K562 (cell line): ENCODE data around the gene CPED1. TPM values are rescaled to one million over a fixed set of nuclear protein-coding genes. Genes with fewer than 3 reads are reported as not detected.

ENCODE experiments used
- CHD4 ChIP-seq: fragments of 200-600 bp; sonication (generic); IDR thresholded peaks from 3 replicates; pipeline ENCODE4 v1.6.1; 2012; ENCODE audit warnings: low read depth, mild to moderate bottlenecking, mixed read lengths, low read length, inconsistent platforms; ENCODE audit not compliant: insufficient read depth, insufficient replicate concordance, poor library complexity, severe bottlenecking
- CREB1 ChIP-seq, 2 experiments: sonication (generic) in 1 of 2; formaldehyde crosslinking in 1 of 2; IDR thresholded peaks; 2 replicates each; pipeline versions ENCODE4 v1.6.1 to v1.8.0; 2012 to 2022; ENCODE audit warnings: inconsistent platforms in 1 of 2, mild to moderate bottlenecking in 1 of 2, missing genetic modification reagents in 1 of 2, moderate library complexity in 1 of 2
- EHMT2 ChIP-seq: fragments of 450-650 bp; IDR thresholded peaks from 2 replicates; pipeline ENCODE4 v1.6.1; 2018; ENCODE audit warnings: antibody characterized with exemption
- ELF4 ChIP-seq: fragments of 450-650 bp; formaldehyde crosslinking; IDR thresholded peaks from 2 replicates; pipeline ENCODE4 v1.4.0; 2022; ENCODE audit warnings: missing genetic modification characterization
- GABPB1 ChIP-seq: sonication (generic); formaldehyde crosslinking; IDR thresholded peaks from 2 replicates; pipeline ENCODE4 v1.8.0; 2022; ENCODE audit warnings: mild to moderate bottlenecking, missing genetic modification reagents
- HNRNPLL ChIP-seq: fragments of 200-400 bp; formaldehyde crosslinking; IDR thresholded peaks from 2 replicates; pipeline ENCODE4 v1.6.1; 2017; ENCODE audit warnings: low read length, low read depth, mild to moderate bottlenecking; ENCODE audit not compliant: poor library complexity, severe bottlenecking
- KDM2B ChIP-seq: fragments of 250-450 bp; sonication (Bioruptor Pico); IDR thresholded peaks from 2 replicates; pipeline ENCODE4 v1.8.0; 2021; ENCODE audit warnings: mild to moderate bottlenecking, moderate library complexity
- MTA2 ChIP-seq: fragments of 450-650 bp; IDR thresholded peaks from 2 replicates; pipeline ENCODE4 v1.6.1; 2016; ENCODE audit warnings: low read depth
- OTX1 ChIP-seq: fragments of 450-650 bp; formaldehyde crosslinking; IDR thresholded peaks from 2 replicates; pipeline ENCODE4 v1.4.0; 2022; ENCODE audit warnings: mild to moderate bottlenecking
- POU5F1 ChIP-seq: fragments of 150-350 bp; IDR thresholded peaks from 2 replicates; pipeline ENCODE4 v1.6.1; 2014; ENCODE audit warnings: borderline replicate concordance, low read length, low read depth, mild to moderate bottlenecking; ENCODE audit not compliant: partially characterized antibody
- RBM39 ChIP-seq: fragments of 200-400 bp; formaldehyde crosslinking; optimal IDR thresholded peaks from 2 replicates; pipeline ENCODE3; 2018; ENCODE audit warnings: low read depth, low read length
- SMARCE1 ChIP-seq: fragments of 450-650 bp; IDR thresholded peaks from 2 replicates; pipeline ENCODE4 v1.7.1; 2016; ENCODE audit warnings: mild to moderate bottlenecking
- ZNF165 ChIP-seq: fragments of 250-450 bp; sonication (Bioruptor Pico); IDR thresholded peaks from 2 replicates; pipeline ENCODE4 v1.4.0; 2020; ENCODE audit warnings: borderline replicate concordance
- ZNF384 ChIP-seq: IDR thresholded peaks from 2 replicates; pipeline ENCODE4 v1.6.1; 2012; ENCODE audit warnings: low read depth, low read length, improper control_type of control experiment
- ZNF408 ChIP-seq: fragments of 250-450 bp; sonication (Bioruptor Pico); IDR thresholded peaks from 2 replicates; pipeline ENCODE4 v1.4.0; 2020; ENCODE audit warnings: low read depth, mild to moderate bottlenecking, moderate library complexity
- ZNF507 ChIP-seq: conservative IDR thresholded peaks from 2 replicates; pipeline ENCODE4 v1.6.1; 2017; ENCODE audit warnings: missing genetic modification characterization, missing compliant biosample characterization
- ZNF551 ChIP-seq: fragments of 250-450 bp; sonication (Bioruptor Pico); IDR thresholded peaks from 2 replicates; pipeline ENCODE4 v1.5.0; 2021; ENCODE audit warnings: mild to moderate bottlenecking, moderate library complexity
- polyA plus RNA-seq, 8 experiments: library from polyadenylated mRNA; depleted of rRNA in 4 of 8; stranded (reverse) in 5 of 8; unstranded in 3 of 8; fragments of >200 nt; fragmentation: Nextera tagmentation in 2 of 8; fragmentation: Illumina TruSeq in 1 of 8; extraction: Ambion mirVana in 2 of 8; extraction: Trizol in 1 of 8; gene quantifications; 2 replicates each; pipeline versions ENCODE4 v1.2.1 to v1.2.3, GENCODE V29; 2011 to 2014; ENCODE audit warnings: inconsistent platforms in 1 of 8, missing spikeins in 1 of 8
- total RNA-seq, 7 experiments: library from RNA; depleted of rRNA in 6 of 7; stranded (reverse); fragments of >200 nt in 6 of 7; fragmentation: Illumina TruSeq in 2 of 7; extraction: Trizol in 2 of 7; gene quantifications; 2 replicates each; pipeline versions ENCODE4 v1.2.1 to v1.2.3, GENCODE V29; 2011 to 2021; ENCODE audit warnings: low replicate concordance in 1 of 7
- TF ChIP-seq, protein P1 (sequence below): sonication (generic); formaldehyde crosslinking; IDR thresholded peaks from 2 replicates; pipeline ENCODE4 v1.8.0; 2022; ENCODE audit warnings: mild to moderate bottlenecking, low read depth, missing genetic modification reagents
- TF ChIP-seq, protein P2 (sequence below): fragments of 250-450 bp; sonication (Bioruptor Pico); IDR thresholded peaks from 2 replicates; pipeline ENCODE4 v1.5.0; 2021; ENCODE audit warnings: mild to moderate bottlenecking, borderline replicate concordance
- TF ChIP-seq, protein P3 (sequence below): fragments of 250-450 bp; sonication (Bioruptor Pico); IDR thresholded peaks from 2 replicates; pipeline ENCODE4 v1.6.1; 2021; ENCODE audit warnings: mild to moderate bottlenecking
- TF ChIP-seq, protein P4 (sequence below): IDR thresholded peaks from 3 replicates; pipeline ENCODE4 v1.6.1; 2011; ENCODE audit warnings: borderline replicate concordance, mild to moderate bottlenecking, moderate library complexity; ENCODE audit not compliant: insufficient read length; ENCODE audit errors: extremely low read depth

The CPED1 gene
- total and polyA plus RNA-seq, 9 of the 15 experiments (the other 6 are each of a cell fraction or from before 2014, with no cell fraction given), result 195 to 393 (median 290) TPM

DNA sequence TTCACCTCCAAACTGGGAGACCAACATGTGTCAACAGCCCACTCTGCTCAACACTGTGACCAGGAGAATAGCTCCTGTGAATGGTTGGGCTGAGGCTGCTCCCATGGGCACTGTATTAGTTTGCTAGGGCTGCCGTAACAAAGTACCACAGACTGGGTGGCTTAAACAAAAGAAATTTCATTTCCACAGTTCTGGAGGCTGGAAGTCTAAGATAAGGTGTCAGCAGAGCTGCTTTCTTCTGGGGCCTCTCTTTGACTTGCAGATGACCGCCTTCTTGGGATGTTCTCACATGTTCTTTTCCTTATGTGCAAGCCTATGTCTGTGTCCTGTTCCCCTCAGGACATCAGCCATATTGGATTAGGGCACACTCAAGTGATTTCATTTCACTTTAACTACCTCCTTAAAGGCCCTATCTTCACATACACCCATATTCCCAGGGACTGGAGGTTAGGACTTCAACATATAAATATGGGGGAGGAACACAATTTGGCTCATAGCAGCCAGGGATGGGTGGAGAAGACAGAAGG, 90.3 kb downstream of the CPED1 start (continued):
- TF ChIP-seq CREB1 (IDR thresholded peaks at IDR 0.05), result peak; percentile 4; the same call in 1 of the 2 replicates
- TF ChIP-seq CREB1 (CRISPR knock-in tag; IDR thresholded peaks at IDR 0.05), result no peak
- no peak for TF ChIP-seq HNRNPLL
- TF ChIP-seq, protein P1, sequence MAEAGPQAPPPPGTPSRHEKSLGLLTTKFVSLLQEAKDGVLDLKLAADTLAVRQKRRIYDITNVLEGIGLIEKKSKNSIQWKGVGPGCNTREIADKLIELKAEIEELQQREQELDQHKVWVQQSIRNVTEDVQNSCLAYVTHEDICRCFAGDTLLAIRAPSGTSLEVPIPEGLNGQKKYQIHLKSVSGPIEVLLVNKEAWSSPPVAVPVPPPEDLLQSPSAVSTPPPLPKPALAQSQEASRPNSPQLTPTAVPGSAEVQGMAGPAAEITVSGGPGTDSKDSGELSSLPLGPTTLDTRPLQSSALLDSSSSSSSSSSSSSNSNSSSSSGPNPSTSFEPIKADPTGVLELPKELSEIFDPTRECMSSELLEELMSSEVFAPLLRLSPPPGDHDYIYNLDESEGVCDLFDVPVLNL (CRISPR knock-in tag), result no peak
- no peak for TF ChIP-seq CHD4
- TF ChIP-seq GABPB1 (CRISPR knock-in tag), result no peak
- TF ChIP-seq, protein P2, sequence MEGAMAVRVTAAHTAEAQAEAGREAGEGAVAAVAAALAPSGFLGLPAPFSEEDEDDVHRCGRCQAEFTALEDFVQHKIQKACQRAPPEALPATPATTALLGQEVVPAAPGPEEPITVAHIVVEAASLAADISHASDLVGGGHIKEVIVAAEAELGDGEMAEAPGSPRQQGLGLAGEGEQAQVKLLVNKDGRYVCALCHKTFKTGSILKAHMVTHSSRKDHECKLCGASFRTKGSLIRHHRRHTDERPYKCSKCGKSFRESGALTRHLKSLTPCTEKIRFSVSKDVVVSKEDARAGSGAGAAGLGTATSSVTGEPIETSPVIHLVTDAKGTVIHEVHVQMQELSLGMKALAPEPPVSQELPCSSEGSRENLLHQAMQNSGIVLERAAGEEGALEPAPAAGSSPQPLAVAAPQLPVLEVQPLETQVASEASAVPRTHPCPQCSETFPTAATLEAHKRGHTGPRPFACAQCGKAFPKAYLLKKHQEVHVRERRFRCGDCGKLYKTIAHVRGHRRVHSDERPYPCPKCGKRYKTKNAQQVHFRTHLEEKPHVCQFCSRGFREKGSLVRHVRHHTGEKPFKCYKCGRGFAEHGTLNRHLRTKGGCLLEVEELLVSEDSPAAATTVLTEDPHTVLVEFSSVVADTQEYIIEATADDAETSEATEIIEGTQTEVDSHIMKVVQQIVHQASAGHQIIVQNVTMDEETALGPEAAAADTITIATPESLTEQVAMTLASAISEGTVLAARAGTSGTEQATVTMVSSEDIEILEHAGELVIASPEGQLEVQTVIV (CRISPR knock-in tag), result no peak
- no peak for TF ChIP-seq RBM39
- no peak for TF ChIP-seq KDM2B (CRISPR knock-in tag)
- no peak for TF ChIP-seq ZNF551 (CRISPR knock-in tag)
- no peak for TF ChIP-seq POU5F1
- TF ChIP-seq ZNF165 (CRISPR knock-in tag), result no peak
- TF ChIP-seq, protein P3, sequence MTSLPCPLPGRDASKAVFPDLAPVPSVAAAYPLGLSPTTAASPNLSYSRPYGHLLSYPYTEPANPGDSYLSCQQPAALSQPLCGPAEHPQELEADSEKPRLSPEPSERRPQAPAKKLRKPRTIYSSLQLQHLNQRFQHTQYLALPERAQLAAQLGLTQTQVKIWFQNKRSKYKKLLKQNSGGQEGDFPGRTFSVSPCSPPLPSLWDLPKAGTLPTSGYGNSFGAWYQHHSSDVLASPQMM (CRISPR knock-in tag), result no peak
- peak; percentile 47; the same call in 1 of the 2 replicates for TF ChIP-seq SMARCE1
- TF ChIP-seq MTA2, result no peak
- no peak for TF ChIP-seq ZNF507 (tag)
- peak; percentile 47; the same call in 1 of the 2 replicates for TF ChIP-seq EHMT2
- no peak for TF ChIP-seq ZNF408 (CRISPR knock-in tag)
- no peak for TF ChIP-seq ELF4 (CRISPR knock-in tag)
- TF ChIP-seq ZNF384, result no peak
- TF ChIP-seq, protein P4, sequence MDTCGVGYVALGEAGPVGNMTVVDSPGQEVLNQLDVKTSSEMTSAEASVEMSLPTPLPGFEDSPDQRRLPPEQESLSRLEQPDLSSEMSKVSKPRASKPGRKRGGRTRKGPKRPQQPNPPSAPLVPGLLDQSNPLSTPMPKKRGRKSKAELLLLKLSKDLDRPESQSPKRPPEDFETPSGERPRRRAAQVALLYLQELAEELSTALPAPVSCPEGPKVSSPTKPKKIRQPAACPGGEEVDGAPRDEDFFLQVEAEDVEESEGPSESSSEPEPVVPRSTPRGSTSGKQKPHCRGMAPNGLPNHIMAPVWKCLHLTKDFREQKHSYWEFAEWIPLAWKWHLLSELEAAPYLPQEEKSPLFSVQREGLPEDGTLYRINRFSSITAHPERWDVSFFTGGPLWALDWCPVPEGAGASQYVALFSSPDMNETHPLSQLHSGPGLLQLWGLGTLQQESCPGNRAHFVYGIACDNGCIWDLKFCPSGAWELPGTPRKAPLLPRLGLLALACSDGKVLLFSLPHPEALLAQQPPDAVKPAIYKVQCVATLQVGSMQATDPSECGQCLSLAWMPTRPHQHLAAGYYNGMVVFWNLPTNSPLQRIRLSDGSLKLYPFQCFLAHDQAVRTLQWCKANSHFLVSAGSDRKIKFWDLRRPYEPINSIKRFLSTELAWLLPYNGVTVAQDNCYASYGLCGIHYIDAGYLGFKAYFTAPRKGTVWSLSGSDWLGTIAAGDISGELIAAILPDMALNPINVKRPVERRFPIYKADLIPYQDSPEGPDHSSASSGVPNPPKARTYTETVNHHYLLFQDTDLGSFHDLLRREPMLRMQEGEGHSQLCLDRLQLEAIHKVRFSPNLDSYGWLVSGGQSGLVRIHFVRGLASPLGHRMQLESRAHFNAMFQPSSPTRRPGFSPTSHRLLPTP, result no peak
- TF ChIP-seq OTX1 (CRISPR knock-in tag), result peak; percentile 9; the same call in 1 of the 2 replicates
